Measurements from ENCODE around the gene TGM1.

DNA sequence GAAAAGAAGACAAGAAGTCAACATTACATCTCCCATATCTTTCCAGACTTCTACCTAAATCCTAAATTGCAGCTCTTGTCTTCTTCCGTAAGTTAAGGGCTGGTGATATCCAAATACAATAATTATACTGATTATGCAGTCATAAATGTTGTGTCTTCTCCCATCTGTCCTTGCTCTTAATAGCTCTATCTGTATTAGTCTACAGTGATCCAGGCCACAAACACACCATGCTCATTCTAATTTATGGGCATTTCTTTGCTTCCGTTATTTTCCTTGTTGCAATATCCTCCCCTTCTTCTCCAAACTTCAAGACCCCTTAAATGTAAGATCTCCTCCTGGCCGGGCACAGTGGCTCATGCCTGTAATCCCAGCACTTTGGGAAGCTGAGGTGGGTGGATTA is 43.5 kb downstream of the TGM1 start:
- no peak for TF ChIP-seq RXRA (IDR thresholded peaks at IDR 0.05)
- TF ChIP-seq YY1 (IDR thresholded peaks at IDR 0.05), result no peak
- TF ChIP-seq, protein P1, sequence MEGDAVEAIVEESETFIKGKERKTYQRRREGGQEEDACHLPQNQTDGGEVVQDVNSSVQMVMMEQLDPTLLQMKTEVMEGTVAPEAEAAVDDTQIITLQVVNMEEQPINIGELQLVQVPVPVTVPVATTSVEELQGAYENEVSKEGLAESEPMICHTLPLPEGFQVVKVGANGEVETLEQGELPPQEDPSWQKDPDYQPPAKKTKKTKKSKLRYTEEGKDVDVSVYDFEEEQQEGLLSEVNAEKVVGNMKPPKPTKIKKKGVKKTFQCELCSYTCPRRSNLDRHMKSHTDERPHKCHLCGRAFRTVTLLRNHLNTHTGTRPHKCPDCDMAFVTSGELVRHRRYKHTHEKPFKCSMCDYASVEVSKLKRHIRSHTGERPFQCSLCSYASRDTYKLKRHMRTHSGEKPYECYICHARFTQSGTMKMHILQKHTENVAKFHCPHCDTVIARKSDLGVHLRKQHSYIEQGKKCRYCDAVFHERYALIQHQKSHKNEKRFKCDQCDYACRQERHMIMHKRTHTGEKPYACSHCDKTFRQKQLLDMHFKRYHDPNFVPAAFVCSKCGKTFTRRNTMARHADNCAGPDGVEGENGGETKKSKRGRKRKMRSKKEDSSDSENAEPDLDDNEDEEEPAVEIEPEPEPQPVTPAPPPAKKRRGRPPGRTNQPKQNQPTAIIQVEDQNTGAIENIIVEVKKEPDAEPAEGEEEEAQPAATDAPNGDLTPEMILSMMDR (IDR thresholded peaks at IDR 0.05; ENCODE audit: low read depth, low read length, missing input control), result no peak
- TF ChIP-seq, protein P2, sequence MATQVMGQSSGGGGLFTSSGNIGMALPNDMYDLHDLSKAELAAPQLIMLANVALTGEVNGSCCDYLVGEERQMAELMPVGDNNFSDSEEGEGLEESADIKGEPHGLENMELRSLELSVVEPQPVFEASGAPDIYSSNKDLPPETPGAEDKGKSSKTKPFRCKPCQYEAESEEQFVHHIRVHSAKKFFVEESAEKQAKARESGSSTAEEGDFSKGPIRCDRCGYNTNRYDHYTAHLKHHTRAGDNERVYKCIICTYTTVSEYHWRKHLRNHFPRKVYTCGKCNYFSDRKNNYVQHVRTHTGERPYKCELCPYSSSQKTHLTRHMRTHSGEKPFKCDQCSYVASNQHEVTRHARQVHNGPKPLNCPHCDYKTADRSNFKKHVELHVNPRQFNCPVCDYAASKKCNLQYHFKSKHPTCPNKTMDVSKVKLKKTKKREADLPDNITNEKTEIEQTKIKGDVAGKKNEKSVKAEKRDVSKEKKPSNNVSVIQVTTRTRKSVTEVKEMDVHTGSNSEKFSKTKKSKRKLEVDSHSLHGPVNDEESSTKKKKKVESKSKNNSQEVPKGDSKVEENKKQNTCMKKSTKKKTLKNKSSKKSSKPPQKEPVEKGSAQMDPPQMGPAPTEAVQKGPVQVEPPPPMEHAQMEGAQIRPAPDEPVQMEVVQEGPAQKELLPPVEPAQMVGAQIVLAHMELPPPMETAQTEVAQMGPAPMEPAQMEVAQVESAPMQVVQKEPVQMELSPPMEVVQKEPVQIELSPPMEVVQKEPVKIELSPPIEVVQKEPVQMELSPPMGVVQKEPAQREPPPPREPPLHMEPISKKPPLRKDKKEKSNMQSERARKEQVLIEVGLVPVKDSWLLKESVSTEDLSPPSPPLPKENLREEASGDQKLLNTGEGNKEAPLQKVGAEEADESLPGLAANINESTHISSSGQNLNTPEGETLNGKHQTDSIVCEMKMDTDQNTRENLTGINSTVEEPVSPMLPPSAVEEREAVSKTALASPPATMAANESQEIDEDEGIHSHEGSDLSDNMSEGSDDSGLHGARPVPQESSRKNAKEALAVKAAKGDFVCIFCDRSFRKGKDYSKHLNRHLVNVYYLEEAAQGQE (IDR thresholded peaks at IDR 0.05), result no peak
- TF ChIP-seq RAD21 (IDR thresholded peaks at IDR 0.05), result no peak

Data from liver (tissue), 3 donors.